SK-N-SH (cell line): ENCODE data around the gene FLT4. TPM values are rescaled to one million over a fixed set of nuclear protein-coding genes. Genes with fewer than 3 reads are reported as not detected.
"Not testable (repeated sequence)": the region's sequence is repeated elsewhere in the genome, so short reads cannot be mapped to it uniquely, and the experiment has no call there.

Experiments
- CTCF ChIA-PET: fragments of 300-600, 350-600 bp; formaldehyde crosslinking; extraction: SDS; loops from one replicate; lab custom pipeline; 2021; lab: Yijun Ruan, JAX
- POLR2A ChIA-PET: fragments of 350-600 bp; sonication (Branson Sonifier 250); formaldehyde crosslinking; extraction: SDS; loops from one replicate; lab custom pipeline; 2020; ENCODE audit warnings: antibody characterized with exemption, inconsistent platforms; lab: Yijun Ruan, JAX
- DNase-seq: peaks from one replicate; pipeline ENCODE4 v3.0.0; 2012
- H2AFZ ChIP-seq: fragments of 200-600 bp; sonication (generic); 2 replicates; pipeline ENCODE4 v1.8.1; 2016; ENCODE audit warnings: antibody characterized with exemption, mild to moderate bottlenecking, low read depth
- H3F3A ChIP-seq: fragments of 200-600 bp; sonication (generic); replicated peaks from 2 replicates; pipeline ENCODE3; 2016; ENCODE audit warnings: antibody characterized with exemption, mild to moderate bottlenecking; ENCODE audit not compliant: insufficient read depth
- H3K27ac ChIP-seq, 2 experiments: fragments of 200-500 bp in 1 of 2; fragments of 200-600 bp in 1 of 2; sonication (Bioruptor generic) in 1 of 2; sonication (generic), shearing (Covaris generic) in 1 of 2; 2 replicates each; pipeline versions ENCODE4 v1.5.1 to v1.6.1; 2014 to 2016; ENCODE audit warnings: low read depth in 2 of 2, inconsistent platforms in 1 of 2, low read length in 1 of 2, mild to moderate bottlenecking in 1 of 2, mixed read lengths in 1 of 2
- H3K27me3 ChIP-seq: fragments of 200-600 bp; sonication (generic), shearing (Covaris generic); 2 replicates; pipeline ENCODE4 v1.6.1; 2016; ENCODE audit warnings: mixed run types; ENCODE audit not compliant: insufficient read depth
- H3K36me3 ChIP-seq, 2 experiments: fragments of 200-500 bp in 1 of 2; fragments of 200-600 bp in 1 of 2; sonication (Bioruptor generic) in 1 of 2; sonication (generic) in 1 of 2; replicated peaks in 1 of 2; 2 replicates each; pipeline versions ENCODE3 to v1.5.1; 2014 to 2016; ENCODE audit warnings: low read length in 1 of 2, mild to moderate bottlenecking in 1 of 2; ENCODE audit not compliant: insufficient read depth in 2 of 2, control insufficient read depth in 1 of 2
- H3K4me1 ChIP-seq, 2 experiments: fragments of 200-500 bp in 1 of 2; fragments of 200-600 bp in 1 of 2; sonication (Bioruptor generic) in 1 of 2; sonication (generic), shearing (Covaris generic) in 1 of 2; 2 replicates each; pipeline versions ENCODE4 v1.5.1 to v1.6.1; 2014 to 2016; ENCODE audit warnings: low read depth in 1 of 2, low read length in 1 of 2, mixed run types in 1 of 2; ENCODE audit not compliant: insufficient read depth in 2 of 2, control insufficient read depth in 1 of 2
- H3K4me2 ChIP-seq: fragments of 200-600 bp; sonication (generic), shearing (Covaris generic); 2 replicates; pipeline ENCODE4 v1.6.1; 2017; ENCODE audit warnings: mixed run types
- H3K4me3 ChIP-seq, 2 experiments: fragments of 200-500 bp in 1 of 2; fragments of 200-600 bp in 1 of 2; sonication (Bioruptor generic) in 1 of 2; sonication (generic), shearing (Covaris generic) in 1 of 2; 2 replicates each; pipeline versions ENCODE4 v1.5.1 to v1.8.1; 2014 to 2016; ENCODE audit warnings: low read depth in 2 of 2, inconsistent platforms in 1 of 2, low read length in 1 of 2, mild to moderate bottlenecking in 1 of 2, mixed read lengths in 1 of 2, moderate library complexity in 1 of 2
- H3K79me2 ChIP-seq: fragments of 200-600 bp; sonication (generic); 2 replicates; pipeline ENCODE4 v1.8.1; 2017; ENCODE audit warnings: mild to moderate bottlenecking; ENCODE audit not compliant: insufficient read depth
- H3K9ac ChIP-seq: fragments of 200-600 bp; sonication (generic); 2 replicates; pipeline ENCODE4 v1.6.1; 2017; ENCODE audit warnings: mixed run types
- H3K9me2 ChIP-seq: fragments of 200-600 bp; sonication (generic); 2 replicates; pipeline ENCODE4 v1.6.1; 2017; ENCODE audit warnings: mixed run types
- H3K9me3 ChIP-seq: fragments of 200-600 bp; sonication (generic); 2 replicates; pipeline ENCODE4 v1.6.1; 2017; ENCODE audit warnings: mixed run types, mild to moderate bottlenecking, moderate library complexity
- H4K20me1 ChIP-seq: fragments of 200-600 bp; sonication (generic); 2 replicates; pipeline ENCODE4 v1.6.1; 2017; ENCODE audit warnings: mild to moderate bottlenecking, mixed run types; ENCODE audit not compliant: insufficient read depth
- ELF1 ChIP-seq: IDR thresholded peaks from 2 replicates; pipeline ENCODE4 v1.4.0; 2012
- FOSL2 ChIP-seq: IDR thresholded peaks from 2 replicates; pipeline ENCODE4 v1.4.0; 2012; ENCODE audit warnings: low read depth, mild to moderate bottlenecking, moderate library complexity, borderline replicate concordance
- NFIC ChIP-seq: IDR thresholded peaks from 2 replicates; pipeline ENCODE4 v1.4.0; 2012; ENCODE audit warnings: borderline replicate concordance
- RAD21 ChIP-seq: IDR thresholded peaks from 2 replicates; pipeline ENCODE4 v1.6.1; 2012; ENCODE audit warnings: mild to moderate bottlenecking, low read length
- SMC3 ChIP-seq: IDR thresholded peaks from 2 replicates; pipeline ENCODE4 v1.6.1; 2012; ENCODE audit warnings: low read depth, low read length, improper control_type of control experiment
- WGBS: methylation state at CpG from one replicate; pipeline ENCODE4 v1.1.6; 2017; ENCODE audit warnings: low lambda C conversion rate; 5-methylcytosine and 5-hydroxymethylcytosine counted together
- polyA plus RNA-seq, 3 experiments: library from polyadenylated mRNA; depleted of rRNA; stranded (reverse); fragments of >200 nt; gene quantifications; 2 replicates each; pipeline ENCODE4 v1.2.3, GENCODE V29; 2012
- TF ChIP-seq, protein P1 (sequence below): fragments of 200-600 bp; sonication (generic); IDR thresholded peaks from 2 replicates; pipeline ENCODE4 v1.6.1; 2017; ENCODE audit warnings: antibody characterized with exemption, mild to moderate bottlenecking, moderate library complexity
- TF ChIP-seq, protein P2 (sequence below): IDR thresholded peaks from 2 replicates; pipeline ENCODE4 v1.4.0; 2012; ENCODE audit warnings: low read depth
- TF ChIP-seq, protein P3 (sequence below): IDR thresholded peaks from 2 replicates; pipeline ENCODE4; 2012

Gene FLT4
- polyA plus RNA-seq, 1 of the 3 experiments (the other 2 are of a cell fraction), result 0.05 TPM

DNA sequence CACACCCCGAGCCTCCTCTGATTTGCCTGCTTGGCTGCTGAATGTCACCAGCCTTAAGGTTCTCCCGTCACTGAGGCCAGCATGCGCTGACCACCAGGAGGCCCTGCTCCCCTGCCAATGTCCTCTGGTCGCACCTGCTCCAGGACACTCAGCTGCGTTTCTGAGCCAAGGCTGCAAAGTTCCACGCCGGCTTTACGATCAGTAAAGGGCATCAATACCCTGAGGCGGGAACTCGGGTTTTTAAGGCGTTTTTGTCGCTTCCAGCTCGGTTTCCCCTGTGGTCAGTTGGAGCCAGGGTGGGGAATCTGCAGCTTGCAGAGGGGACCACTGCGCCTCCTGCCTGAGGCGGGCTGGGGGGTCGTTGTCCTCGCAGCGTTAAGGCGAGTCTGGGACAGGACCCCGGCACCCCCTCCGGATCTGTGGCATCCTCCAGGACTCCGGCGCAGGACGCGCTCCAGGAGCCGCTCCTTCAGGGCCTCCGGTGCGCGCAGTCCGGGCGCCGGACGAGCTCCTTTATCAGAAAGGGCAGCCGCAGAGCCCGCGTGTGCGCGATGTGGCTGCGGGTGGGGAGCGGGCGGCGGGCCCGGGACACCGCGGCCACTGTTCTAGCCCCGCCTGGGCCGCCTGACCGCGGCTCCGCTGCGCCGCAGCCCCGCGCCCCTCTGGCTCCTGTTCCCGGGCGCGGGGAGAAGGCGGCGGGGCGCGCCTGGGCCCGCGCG lies 24.1 kb upstream of the FLT4 start:
- no peaks in the 10 kb centered on the region; a peak in 1 of 4 replicates for H3K4me1 ChIP-seq
- H4K20me1 ChIP-seq, result no peaks in the 10 kb centered on the region
- no peaks in the 10 kb centered on the region for H3K9me2 ChIP-seq
- H3K9ac ChIP-seq, result no peak overlapping the region
- H3K79me2 ChIP-seq, result no peaks in the 10 kb centered on the region
- TF ChIP-seq ELF1, result no peak
- H3K4me2 ChIP-seq, result no peak overlapping the region
- H3K9me3 ChIP-seq, result no peaks in the 10 kb centered on the region
- 17% methylated on average over 16 of the region's 64 CpGs for WGBS
- peaks cover 19% of the 10 kb centered on the region for H3K27me3 ChIP-seq
- POLR2A ChIA-PET, result no interaction called here
- H3K4me3 ChIP-seq, result no peak overlapping the region
- H3F3A ChIP-seq, result no peaks in the 10 kb centered on the region
- H3K36me3 ChIP-seq, result no peaks in the 10 kb centered on the region
- DNase-seq, result peak; percentile 24
- CTCF ChIA-PET, result interaction anchor here (1.2 kb wide), 1 partner anchor 54 kb away, joined by 3 read pairs; no protein-coding TSS in a partner anchor
- H2AFZ ChIP-seq, result no peak overlapping the region
- H3K27ac ChIP-seq, result no peak overlapping the region

DNA sequence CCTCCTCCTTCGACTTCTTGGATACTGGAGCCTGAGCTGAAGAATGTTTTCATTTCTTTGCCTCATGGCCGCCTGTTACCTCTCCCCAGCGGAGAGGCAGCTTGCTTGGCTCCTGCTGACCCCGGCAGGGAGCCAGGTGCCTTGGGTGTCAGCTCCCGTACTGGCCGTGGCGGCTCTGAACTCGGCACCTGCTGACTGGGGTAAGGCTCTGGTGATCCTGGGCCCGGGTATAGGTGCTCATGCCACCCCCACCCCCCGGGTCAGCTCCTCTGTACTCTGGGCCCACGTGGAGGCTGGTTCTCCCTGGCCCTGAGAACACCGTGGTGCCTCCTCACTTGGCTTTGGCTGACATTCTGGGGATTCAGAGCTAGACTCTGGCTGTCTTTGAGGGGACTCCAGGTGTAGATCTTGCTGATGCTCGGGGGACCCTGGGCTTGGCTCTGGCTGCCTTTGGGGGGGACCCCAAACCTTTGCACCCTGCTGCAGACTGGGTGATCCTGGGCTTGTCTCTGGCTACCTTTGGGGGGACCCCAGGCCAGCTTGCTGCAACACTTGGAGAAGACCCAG lies 22.6 kb upstream of the FLT4 start:
- POLR2A ChIA-PET, H3K9me3 ChIP-seq, H2AFZ ChIP-seq, DNase-seq, H3K4me3 ChIP-seq, H3K9me2 ChIP-seq, H3K36me3 ChIP-seq, H4K20me1 ChIP-seq, H3K27ac ChIP-seq, H3K4me1 ChIP-seq, H3F3A ChIP-seq, H3K79me2 ChIP-seq, H3K4me2 ChIP-seq, H3K9ac ChIP-seq: not testable (repeated sequence)
- WGBS, result 53% methylated on average over 7 of the region's 13 CpGs
- H3K27me3 ChIP-seq, result peaks cover 23% of the 10 kb centered on the region
- CTCF ChIA-PET, result interaction anchor here (1.0 to 2.7 kb wide), 4 partner anchors 30 to 66 kb away, joined by 3 to 12 read pairs (median 5); no protein-coding TSS in a partner anchor

DNA sequence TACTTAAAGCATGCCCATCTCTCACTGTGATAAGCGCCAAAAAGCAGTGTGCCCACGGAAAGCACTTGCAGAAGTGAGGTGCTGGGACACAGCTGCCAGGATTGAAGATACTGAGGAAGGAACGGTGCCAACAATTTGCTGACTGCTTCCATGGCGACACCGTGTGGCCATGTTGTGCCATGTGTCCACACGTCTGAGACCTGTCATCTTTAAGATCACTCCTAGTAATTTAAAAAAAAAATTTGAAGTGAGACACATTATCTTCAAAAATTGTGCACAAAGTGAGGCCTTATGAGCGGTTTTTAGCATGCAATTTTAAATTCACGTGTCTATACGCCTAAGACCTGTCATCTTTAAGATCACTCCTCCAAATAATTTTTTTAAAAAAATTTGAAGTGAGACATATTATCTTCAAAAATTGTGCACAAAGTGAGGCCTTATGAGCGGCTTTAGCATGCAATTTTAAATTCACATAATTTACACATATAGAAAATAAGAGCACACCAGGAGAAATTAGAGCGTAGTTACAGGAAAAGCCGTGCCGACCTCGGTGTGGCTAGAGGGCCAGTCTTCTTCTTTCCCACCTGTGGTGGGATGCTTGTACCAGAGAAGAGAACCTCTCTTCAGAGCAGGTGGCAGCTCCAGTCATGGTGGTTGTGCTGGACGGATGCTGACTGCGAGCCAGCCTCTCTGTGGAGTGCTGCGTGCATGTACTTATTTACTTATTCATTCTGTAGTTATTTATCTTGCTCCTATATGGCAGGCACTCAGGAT lies 21.4 kb upstream of the FLT4 start:
- POLR2A ChIA-PET, result no interaction called here
- no peak overlapping the region for H3K9ac ChIP-seq
- TF ChIP-seq, protein P1, sequence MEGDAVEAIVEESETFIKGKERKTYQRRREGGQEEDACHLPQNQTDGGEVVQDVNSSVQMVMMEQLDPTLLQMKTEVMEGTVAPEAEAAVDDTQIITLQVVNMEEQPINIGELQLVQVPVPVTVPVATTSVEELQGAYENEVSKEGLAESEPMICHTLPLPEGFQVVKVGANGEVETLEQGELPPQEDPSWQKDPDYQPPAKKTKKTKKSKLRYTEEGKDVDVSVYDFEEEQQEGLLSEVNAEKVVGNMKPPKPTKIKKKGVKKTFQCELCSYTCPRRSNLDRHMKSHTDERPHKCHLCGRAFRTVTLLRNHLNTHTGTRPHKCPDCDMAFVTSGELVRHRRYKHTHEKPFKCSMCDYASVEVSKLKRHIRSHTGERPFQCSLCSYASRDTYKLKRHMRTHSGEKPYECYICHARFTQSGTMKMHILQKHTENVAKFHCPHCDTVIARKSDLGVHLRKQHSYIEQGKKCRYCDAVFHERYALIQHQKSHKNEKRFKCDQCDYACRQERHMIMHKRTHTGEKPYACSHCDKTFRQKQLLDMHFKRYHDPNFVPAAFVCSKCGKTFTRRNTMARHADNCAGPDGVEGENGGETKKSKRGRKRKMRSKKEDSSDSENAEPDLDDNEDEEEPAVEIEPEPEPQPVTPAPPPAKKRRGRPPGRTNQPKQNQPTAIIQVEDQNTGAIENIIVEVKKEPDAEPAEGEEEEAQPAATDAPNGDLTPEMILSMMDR, result peak; percentile 66
- TF ChIP-seq FOSL2 (no peak), NFIC (peak; percentile 58), RAD21 (peak; percentile 62), SMC3 (peak; percentile 36; the same call in 1 of the 2 replicates)
- TF ChIP-seq, protein P2, sequence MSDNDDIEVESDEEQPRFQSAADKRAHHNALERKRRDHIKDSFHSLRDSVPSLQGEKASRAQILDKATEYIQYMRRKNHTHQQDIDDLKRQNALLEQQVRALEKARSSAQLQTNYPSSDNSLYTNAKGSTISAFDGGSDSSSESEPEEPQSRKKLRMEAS, result no peak
- TF ChIP-seq, protein P3, sequence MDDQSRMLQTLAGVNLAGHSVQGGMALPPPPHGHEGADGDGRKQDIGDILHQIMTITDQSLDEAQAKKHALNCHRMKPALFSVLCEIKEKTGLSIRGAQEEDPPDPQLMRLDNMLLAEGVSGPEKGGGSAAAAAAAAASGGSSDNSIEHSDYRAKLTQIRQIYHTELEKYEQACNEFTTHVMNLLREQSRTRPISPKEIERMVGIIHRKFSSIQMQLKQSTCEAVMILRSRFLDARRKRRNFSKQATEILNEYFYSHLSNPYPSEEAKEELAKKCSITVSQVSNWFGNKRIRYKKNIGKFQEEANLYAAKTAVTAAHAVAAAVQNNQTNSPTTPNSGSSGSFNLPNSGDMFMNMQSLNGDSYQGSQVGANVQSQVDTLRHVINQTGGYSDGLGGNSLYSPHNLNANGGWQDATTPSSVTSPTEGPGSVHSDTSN, result no peak
- TF ChIP-seq, all 33 proteins: peak for 4
- CTCF ChIA-PET, result interaction anchor here (0.6 to 2.7 kb wide), 9 partner anchors 9 to 64 kb away, joined by 3 to 12 read pairs (median 4); no protein-coding TSS in a partner anchor
- 13% methylated on average over 17 of the region's 17 CpGs for WGBS
- Histone ChIP-seq H3K4me2 (no peak overlapping the region; the same call in 1 of the 2 replicates), H3K4me1 (no peaks in the 10 kb centered on the region; a peak in 1 of 4 replicates), H3K27me3 (peaks cover 26% of the 10 kb centered on the region), H3K9me2 (no peaks in the 10 kb centered on the region), H4K20me1 (no peaks in the 10 kb centered on the region), H2AFZ (no peak overlapping the region), H3K4me3 (peak overlapping the region in 1 of 2 experiments; percentile 41; a peak in 1 of 4 replicates), H3F3A (no peaks in the 10 kb centered on the region), H3K79me2 (no peaks in the 10 kb centered on the region), H3K27ac (no peak overlapping the region), H3K36me3 (no peaks in the 10 kb centered on the region), H3K9me3 (no peaks in the 10 kb centered on the region)
- DNase-seq, result peak; percentile 61
